ENCODE measurements around the gene SDK1. TPM values are rescaled to one million over a fixed set of nuclear protein-coding genes. Genes with fewer than 3 reads are reported as not detected.

Gene SDK1
- total and polyA plus RNA-seq, 2 of the 8 experiments (the other 6 are each of a cell fraction or from before 2014, with no cell fraction given) = 3.3 to 7.2 TPM

- TF ChIP-seq CHD7 (IDR thresholded peaks at IDR 0.05; ENCODE audit: insufficient replicate concordance, low read length) (no peak), SRF (IDR thresholded peaks at IDR 0.05; ENCODE audit: low read depth, low read length) (no peak), GABPA (IDR thresholded peaks at IDR 0.05; ENCODE audit: borderline replicate concordance, insufficient read depth, low read length) (no peak), SP2 (IDR thresholded peaks at IDR 0.05; ENCODE audit: low read length) (no peak), RXRA (IDR thresholded peaks at IDR 0.05; ENCODE audit: insufficient read depth, low read depth, low read length) (no peak), TAF7 (optimal IDR thresholded peaks at IDR 0.05; ENCODE audit: borderline replicate concordance, low read depth, low read length) (no peak)
These were observed 933.8 kb downstream of the SDK1 start (continued) for GRCh38 chr7:4234886-4235285.
